ENCODE results near the gene KIAA0753.

Gene KIAA0753

DNA sequence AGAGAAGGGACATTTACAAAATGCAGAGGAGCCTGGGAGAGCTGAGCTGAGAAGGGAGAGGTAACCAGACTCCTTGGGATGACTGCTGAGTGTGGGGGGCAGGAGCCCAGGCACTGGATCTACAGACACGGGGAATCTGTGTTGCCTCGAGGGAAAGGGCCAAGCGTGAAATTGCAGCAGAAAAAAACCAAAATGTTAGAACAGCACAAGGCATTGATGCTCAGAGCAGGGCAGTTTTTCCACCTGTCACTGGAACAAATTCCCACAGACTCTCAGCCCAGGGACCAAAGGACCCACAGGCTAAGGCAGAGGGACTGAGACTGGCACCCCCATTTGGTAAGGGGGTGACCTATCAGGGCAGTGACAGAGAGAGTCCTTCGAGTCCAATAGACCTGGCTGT, 86.2 kb downstream of the KIAA0753 start:
- Histone ChIP-seq H3K9me3 (ENCODE audit: low read length) (no peaks in the 10 kb centered on the region), H3K9me2 (ENCODE audit: low read depth, low read length) (no peaks in the 10 kb centered on the region), H3K36me3 (ENCODE audit: insufficient read depth, low read length) (no peaks in the 10 kb centered on the region), H3K27me3 (ENCODE audit: insufficient read depth, low read length) (peaks cover 10% of the 10 kb centered on the region), H3K27ac (ENCODE audit: low read depth, low read length, poor library complexity, severe bottlenecking) (no peak overlapping the region), H3F3A (ENCODE audit: insufficient read depth, low read length) (no peaks in the 10 kb centered on the region), H3K79me2 (ENCODE audit: insufficient read depth, low read length) (no peaks in the 10 kb centered on the region), H3K9ac (ENCODE audit: low read length) (no peak overlapping the region), H3K4me3 (ENCODE audit: low read depth, low read length, poor library complexity, severe bottlenecking) (no peak overlapping the region), H3K4me1 (ENCODE audit: insufficient read depth, low read length, severe bottlenecking) (no peaks in the 10 kb centered on the region), H2AFZ (ENCODE audit: low read length) (no peak overlapping the region), H3K4me2 (ENCODE audit: low read length) (no peak overlapping the region), H4K20me1 (ENCODE audit: insufficient read depth, low read length) (no peaks in the 10 kb centered on the region)
- no peak for TF ChIP-seq EZH2 (IDR thresholded peaks at IDR 0.05; ENCODE audit: borderline replicate concordance, low read length)
- TF ChIP-seq, protein P1, sequence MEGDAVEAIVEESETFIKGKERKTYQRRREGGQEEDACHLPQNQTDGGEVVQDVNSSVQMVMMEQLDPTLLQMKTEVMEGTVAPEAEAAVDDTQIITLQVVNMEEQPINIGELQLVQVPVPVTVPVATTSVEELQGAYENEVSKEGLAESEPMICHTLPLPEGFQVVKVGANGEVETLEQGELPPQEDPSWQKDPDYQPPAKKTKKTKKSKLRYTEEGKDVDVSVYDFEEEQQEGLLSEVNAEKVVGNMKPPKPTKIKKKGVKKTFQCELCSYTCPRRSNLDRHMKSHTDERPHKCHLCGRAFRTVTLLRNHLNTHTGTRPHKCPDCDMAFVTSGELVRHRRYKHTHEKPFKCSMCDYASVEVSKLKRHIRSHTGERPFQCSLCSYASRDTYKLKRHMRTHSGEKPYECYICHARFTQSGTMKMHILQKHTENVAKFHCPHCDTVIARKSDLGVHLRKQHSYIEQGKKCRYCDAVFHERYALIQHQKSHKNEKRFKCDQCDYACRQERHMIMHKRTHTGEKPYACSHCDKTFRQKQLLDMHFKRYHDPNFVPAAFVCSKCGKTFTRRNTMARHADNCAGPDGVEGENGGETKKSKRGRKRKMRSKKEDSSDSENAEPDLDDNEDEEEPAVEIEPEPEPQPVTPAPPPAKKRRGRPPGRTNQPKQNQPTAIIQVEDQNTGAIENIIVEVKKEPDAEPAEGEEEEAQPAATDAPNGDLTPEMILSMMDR (IDR thresholded peaks at IDR 0.05; ENCODE audit: low read length): no peak

DNA sequence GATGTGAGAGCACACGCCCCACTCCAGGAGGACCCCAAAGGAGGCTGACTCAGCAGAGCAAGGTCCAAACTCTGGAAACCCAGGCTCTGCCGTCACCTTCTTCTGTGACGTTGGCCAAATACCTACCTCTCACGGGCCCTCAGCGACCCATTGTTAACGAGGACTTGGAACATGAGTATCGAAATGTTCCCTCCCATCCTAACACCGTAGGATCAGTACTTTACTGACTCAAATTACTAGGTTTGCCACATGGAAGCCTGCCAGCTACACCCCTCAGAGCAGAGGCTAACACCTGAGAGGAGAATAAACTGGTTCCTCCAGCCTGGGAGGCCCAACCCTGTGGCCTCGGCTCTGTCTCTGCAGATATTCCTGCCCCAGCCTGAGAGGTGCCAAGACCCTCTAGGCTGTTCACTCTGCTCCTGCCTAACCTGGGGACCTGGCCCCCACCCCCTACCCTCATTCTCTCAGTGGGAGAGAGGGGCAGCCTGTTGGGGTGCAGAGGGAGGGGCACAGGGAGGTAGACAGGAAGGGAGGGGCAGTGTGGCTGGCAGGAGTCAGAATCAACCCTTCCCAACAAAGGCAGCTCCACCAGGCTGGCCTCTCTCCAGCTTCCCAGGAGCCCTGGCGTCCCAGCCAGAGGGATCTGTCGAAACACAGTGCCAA, 88.5 kb downstream of the KIAA0753 start:
- Histone ChIP-seq H3K36me3 (ENCODE audit: insufficient read depth, low read length) (no peaks in the 10 kb centered on the region), H4K20me1 (ENCODE audit: insufficient read depth, low read length) (no peaks in the 10 kb centered on the region), H3F3A (ENCODE audit: insufficient read depth, low read length) (no peaks in the 10 kb centered on the region), H3K9me2 (ENCODE audit: low read depth, low read length) (no peaks in the 10 kb centered on the region), H3K4me2 (ENCODE audit: low read length) (no peak overlapping the region), H3K9ac (ENCODE audit: low read length) (no peak overlapping the region), H3K79me2 (ENCODE audit: insufficient read depth, low read length) (no peaks in the 10 kb centered on the region), H3K9me3 (ENCODE audit: low read length) (no peaks in the 10 kb centered on the region), H3K27ac (ENCODE audit: low read depth, low read length, poor library complexity, severe bottlenecking) (no peak overlapping the region), H3K4me1 (ENCODE audit: insufficient read depth, low read length, severe bottlenecking) (no peaks in the 10 kb centered on the region), H2AFZ (ENCODE audit: low read length) (no peak overlapping the region), H3K4me3 (ENCODE audit: low read depth, low read length, poor library complexity, severe bottlenecking) (no peak overlapping the region), H3K27me3 (ENCODE audit: insufficient read depth, low read length) (peaks cover 10% of the 10 kb centered on the region)
- TF ChIP-seq, protein P1 (IDR thresholded peaks at IDR 0.05; ENCODE audit: low read length): no peak
- TF ChIP-seq EZH2 (IDR thresholded peaks at IDR 0.05; ENCODE audit: borderline replicate concordance, low read length): no peak

DNA sequence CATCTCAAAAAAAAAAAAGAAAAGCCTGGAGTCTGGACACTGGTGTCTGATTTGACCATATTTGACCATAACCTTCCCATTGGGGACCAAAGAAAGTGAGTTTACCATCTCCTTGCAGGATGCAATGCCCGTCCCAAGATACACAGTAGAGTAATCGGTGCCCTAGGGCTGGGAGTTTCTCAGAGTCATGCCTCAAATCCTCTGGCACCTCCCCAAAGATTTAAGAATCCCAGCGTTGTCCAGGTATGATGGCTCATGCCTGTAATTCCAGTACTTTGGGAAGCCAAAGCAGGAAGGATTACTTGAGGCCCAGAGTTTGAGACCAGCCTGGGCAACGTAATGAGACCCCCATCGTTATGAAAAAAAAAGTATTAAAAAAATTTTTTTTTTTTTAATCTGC, 89.2 kb downstream of the KIAA0753 start:
- Histone ChIP-seq H3K4me2 (ENCODE audit: low read length) (no peak overlapping the region), H2AFZ (ENCODE audit: low read length) (no peak overlapping the region), H3K27me3 (ENCODE audit: insufficient read depth, low read length) (peaks cover 10% of the 10 kb centered on the region), H3K36me3 (ENCODE audit: insufficient read depth, low read length) (no peaks in the 10 kb centered on the region), H3K9me3 (ENCODE audit: low read length) (no peaks in the 10 kb centered on the region), H3K4me3 (ENCODE audit: low read depth, low read length, poor library complexity, severe bottlenecking) (no peak overlapping the region), H3K9ac (ENCODE audit: low read length) (no peak overlapping the region), H3K79me2 (ENCODE audit: insufficient read depth, low read length) (no peaks in the 10 kb centered on the region), H3K27ac (ENCODE audit: low read depth, low read length, poor library complexity, severe bottlenecking) (no peak overlapping the region), H4K20me1 (ENCODE audit: insufficient read depth, low read length) (no peaks in the 10 kb centered on the region), H3K4me1 (ENCODE audit: insufficient read depth, low read length, severe bottlenecking) (no peaks in the 10 kb centered on the region), H3F3A (ENCODE audit: insufficient read depth, low read length) (no peaks in the 10 kb centered on the region), H3K9me2 (ENCODE audit: low read depth, low read length) (no peaks in the 10 kb centered on the region)
- TF ChIP-seq, protein P1 (IDR thresholded peaks at IDR 0.05; ENCODE audit: low read length): no peak
